HepG2 (cell line): ENCODE data around the gene SLC15A3. TPM values are rescaled to one million over a fixed set of nuclear protein-coding genes. Genes with fewer than 3 reads are reported as not detected.

Experiments
- ATAC-seq: fragments of 200-7000 bp; cut with Tn5 transposase; 3 replicates; pipeline ENCODE4 v1.9.1; 2020; ENCODE audit warnings: mild to moderate bottlenecking, moderate library complexity
- BruUV-seq: library from RNA; stranded (reverse); fragments of 400-500 nt; replicated peaks from 2 replicates; lab custom pipeline; 2021; lab: Mats Ljungman, UMichigan
- CTCF ChIA-PET: fragments of 300-600 bp; formaldehyde crosslinking; extraction: SDS; loops from one replicate; lab custom pipeline; 2021; ENCODE audit warnings: low total read pairs, inconsistent platforms, low intra/inter-chr PET ratio; lab: Yijun Ruan, JAX
- POLR2A ChIA-PET: fragments of 350-600 bp; sonication (Branson Sonifier 250); formaldehyde crosslinking; loops from one replicate; lab custom pipeline; 2020; ENCODE audit warnings: antibody characterized with exemption, inconsistent platforms; lab: Yijun Ruan, JAX
- DNase-seq: peaks from one replicate; pipeline ENCODE4 v3.0.0-alpha.2; 2015; ENCODE audit warnings: low spot score
- FAIRE-seq: peaks from 3 replicates; lab custom pipeline; 2011; peaks lifted over from hg19 to GRCh38; lab: Jason Lieb, UNC
- H2AFZ ChIP-seq: one replicate; pipeline ENCODE4 v1.6.1; 2011; ENCODE audit warnings: low read length, inconsistent platforms
- H3K27ac ChIP-seq: fragments of 300-600 bp; 3 replicates; pipeline ENCODE4 v1.8.0; 2011; ENCODE audit warnings: mixed run types, mild to moderate bottlenecking, mixed read lengths, low read length, inconsistent platforms; ENCODE audit not compliant: insufficient read depth; ENCODE audit errors: extremely low read length
- H3K27me3 ChIP-seq, 2 experiments: fragments of 200-600 bp in 1 of 2; 2 replicates in 1 of 2; 3 replicates in 1 of 2; pipeline versions ENCODE4 v1.6.0 to v1.8.0; 2011; ENCODE audit warnings: low read length in 2 of 2, mild to moderate bottlenecking in 2 of 2, moderate library complexity in 2 of 2, inconsistent platforms in 1 of 2; ENCODE audit not compliant: insufficient read depth in 2 of 2, control insufficient read depth in 1 of 2
- H3K36me3 ChIP-seq, 2 experiments: fragments of 200-600 bp in 1 of 2; replicated peaks in 1 of 2; 2 replicates in 1 of 2; 3 replicates in 1 of 2; pipeline versions ENCODE4 v1.5.1 to v1.8.0; 2011; ENCODE audit warnings: low read length in 2 of 2, inconsistent platforms in 1 of 2; ENCODE audit not compliant: insufficient read depth in 2 of 2, control insufficient read depth in 1 of 2
- H3K4me1 ChIP-seq: 2 replicates; pipeline ENCODE4 v1.5.1; 2012; ENCODE audit warnings: low read length, inconsistent platforms; ENCODE audit not compliant: insufficient read depth
- H3K4me2 ChIP-seq: 2 replicates; pipeline ENCODE4 v1.6.0; 2011; ENCODE audit warnings: low read depth, low read length, inconsistent platforms
- H3K4me3 ChIP-seq, 3 experiments: fragments of 200-600 bp in 1 of 3; sonication (generic), shearing (Covaris generic) in 1 of 3; replicated peaks in 1 of 3; 2 replicates each; pipeline ENCODE4 v1.5.1; 2011 to 2016; ENCODE audit warnings: low read length in 3 of 3, inconsistent platforms in 2 of 3, low read depth in 2 of 3, mild to moderate bottlenecking in 2 of 3, control low read depth in 1 of 3, mixed read lengths in 1 of 3; ENCODE audit not compliant: insufficient read depth in 1 of 3
- H3K79me2 ChIP-seq: one replicate; pipeline ENCODE4 v1.6.1; 2011; ENCODE audit warnings: low read length, inconsistent platforms; ENCODE audit not compliant: insufficient read depth
- H3K9ac ChIP-seq: 2 replicates; pipeline ENCODE4 v1.6.0; 2011; ENCODE audit warnings: mild to moderate bottlenecking, low read depth, low read length, inconsistent platforms; ENCODE audit not compliant: insufficient read depth
- H3K9me3 ChIP-seq: 2 replicates; pipeline ENCODE4 v1.5.1; 2012; ENCODE audit warnings: mild to moderate bottlenecking, low read length
- H4K20me1 ChIP-seq: 2 replicates; pipeline ENCODE4 v1.6.0; 2011; ENCODE audit warnings: inconsistent platforms, mild to moderate bottlenecking, low read length, moderate library complexity; ENCODE audit not compliant: insufficient read depth
- AGO2 ChIP-seq: fragments of 200-400 bp; formaldehyde crosslinking; optimal IDR thresholded peaks from 2 replicates; pipeline ENCODE3; 2017; ENCODE audit warnings: mild to moderate bottlenecking, low read depth, low read length, moderate library complexity
- BRF2 ChIP-seq: sonication (generic); formaldehyde crosslinking; IDR thresholded peaks from 2 replicates; pipeline ENCODE4 v1.8.1; 2022; ENCODE audit warnings: mild to moderate bottlenecking, missing genetic modification reagents
- FOSL2 ChIP-seq: sonication (generic); formaldehyde crosslinking; IDR thresholded peaks from 2 replicates; pipeline ENCODE4 v1.4.0; 2020; ENCODE audit warnings: missing genetic modification reagents
- GMEB1 ChIP-seq: sonication (generic); formaldehyde crosslinking; IDR thresholded peaks from 2 replicates; pipeline ENCODE4 v1.5.1; 2020; ENCODE audit warnings: missing genetic modification reagents, mild to moderate bottlenecking, borderline replicate concordance
- MXD4 ChIP-seq: IDR thresholded peaks from 2 replicates; pipeline ENCODE4 v1.6.1; 2016; ENCODE audit warnings: mild to moderate bottlenecking, missing biosample characterization, missing genetic modification reagents
- MYPOP ChIP-seq: sonication (generic); formaldehyde crosslinking; IDR thresholded peaks from 2 replicates; pipeline ENCODE4 v1.8.1; 2023; ENCODE audit warnings: mild to moderate bottlenecking, moderate library complexity, missing genetic modification reagents
- PRPF4 ChIP-seq: fragments of 200-400 bp; formaldehyde crosslinking; IDR thresholded peaks from 2 replicates; pipeline ENCODE4 v1.6.1; 2016; ENCODE audit warnings: low read length, low read depth; ENCODE audit not compliant: poor library complexity, severe bottlenecking
- REPIN1 ChIP-seq: sonication (generic); formaldehyde crosslinking; IDR thresholded peaks from 2 replicates; pipeline ENCODE4 v1.8.0; 2022; ENCODE audit warnings: missing genetic modification reagents, low read depth, mild to moderate bottlenecking, borderline replicate concordance
- RFX3 ChIP-seq: IDR thresholded peaks from 2 replicates; pipeline ENCODE4 v1.6.1; 2016; ENCODE audit warnings: missing biosample characterization, missing genetic modification reagents
- SRSF9 ChIP-seq: fragments of 200-400 bp; formaldehyde crosslinking; IDR thresholded peaks from 2 replicates; pipeline ENCODE4 v1.6.1; 2018; ENCODE audit warnings: borderline replicate concordance, mild to moderate bottlenecking, low read depth, low read length; ENCODE audit not compliant: insufficient read depth, poor library complexity, severe bottlenecking
- STAG1 ChIP-seq: sonication (generic); formaldehyde crosslinking; IDR thresholded peaks from 2 replicates; pipeline ENCODE4 v1.4.0; 2020; ENCODE audit warnings: missing genetic modification reagents
- ZNF547 ChIP-seq: sonication (generic); formaldehyde crosslinking; IDR thresholded peaks from 2 replicates; pipeline ENCODE4 v1.5.1; 2020; ENCODE audit warnings: mild to moderate bottlenecking, missing genetic modification reagents
- ZNF709 ChIP-seq: sonication (generic); formaldehyde crosslinking; IDR thresholded peaks from 2 replicates; pipeline ENCODE4 v1.5.0; 2020; ENCODE audit warnings: mild to moderate bottlenecking, missing genetic modification reagents
- ZNF775 ChIP-seq: sonication (generic); formaldehyde crosslinking; IDR thresholded peaks from 2 replicates; pipeline ENCODE4 v1.4.0; 2020; ENCODE audit warnings: missing genetic modification reagents, mild to moderate bottlenecking, moderate library complexity, borderline replicate concordance
- ZNF782 ChIP-seq: sonication (generic); formaldehyde crosslinking; IDR thresholded peaks from 2 replicates; pipeline ENCODE4 v1.4.0; 2020; ENCODE audit warnings: missing genetic modification reagents, mild to moderate bottlenecking, borderline replicate concordance
- WGBS: methylation state at CpG from one replicate; pipeline ENCODE4 v1.1.6; 2017; ENCODE audit warnings: low lambda C conversion rate; 5-methylcytosine and 5-hydroxymethylcytosine counted together
- in situ Hi-C: cut with HindIII; loops from 2 replicates; pipeline ENCODE4 v1.10.0; 2017; ENCODE audit warnings: low pct_unique_long_range_greater_than_20kb; ENCODE audit not compliant: extremely low pct_ligation_motif_present
- intact Hi-C: fragments of 100-400 bp; cut with micrococcal nuclease; formaldehyde crosslinking; loops from one replicate; pipeline ENCODE4 v1.10.0; 2022; ENCODE audit not compliant: unreplicated experiment
- polyA plus RNA-seq, 8 experiments: library from polyadenylated mRNA; depleted of rRNA in 3 of 8; stranded (reverse) in 7 of 8; unstranded in 1 of 8; fragments of >200 nt; fragmentation: Illumina TruSeq in 4 of 8; extraction: Trizol in 4 of 8; gene quantifications; 2 replicates each; pipeline versions ENCODE4 v1.2.1 to v1.2.3, GENCODE V29; 2011 to 2016; ENCODE audit warnings: low read depth in 4 of 8, missing spikeins in 1 of 8, mixed read lengths in 1 of 8; ENCODE audit not compliant: insufficient read depth in 1 of 8
- total RNA-seq, 5 experiments: library from RNA; depleted of rRNA; stranded (reverse); fragments of >200 nt; fragmentation: Illumina TruSeq; extraction: Trizol; gene quantifications; 2 replicates each; pipeline ENCODE4 v1.2.3, GENCODE V29; 2016; ENCODE audit warnings: low read depth in 1 of 5

Gene SLC15A3
- total and polyA plus RNA-seq, 2 of the 13 experiments (the other 11 are each of a cell fraction or from before 2014, with no cell fraction given) = 0.45 to 0.77 TPM

- Histone ChIP-seq H3K36me3 (peaks cover 3 to 4% of the 10 kb centered on the region in 2 experiments; a peak in 3 of 5 replicates), H3K79me2 (no peaks in the 10 kb centered on the region), H2AFZ (no peak overlapping the region), H3K27me3 (no peaks in the 10 kb centered on the region), H3K4me1 (peaks cover 23% of the 10 kb centered on the region), H3K4me3 (no peak overlapping the region), H3K4me2 (no peak overlapping the region), H3K9ac (no peak overlapping the region), H3K9me3 (no peaks in the 10 kb centered on the region), H3K27ac (no peak overlapping the region), H4K20me1 (no peaks in the 10 kb centered on the region)
- ATAC-seq = peak; percentile 26; the same call in 2 of the 3 replicates
- intact Hi-C loops = no loop called here
- in situ Hi-C loops = no loop called here
- BruUV-seq = no TSS peak
- CTCF ChIA-PET = no interaction called here
- DNase-seq = no peak
- no peak for FAIRE-seq
- WGBS = 82% methylated on average over 4 of the region's 4 CpGs
- POLR2A ChIA-PET = interaction anchor here (0.6 to 0.7 kb wide), 2 partner anchors 9 to 10 kb away, joined by 3 read pairs; no protein-coding TSS in a partner anchor
- TF ChIP-seq REPIN1 (CRISPR knock-in tag) (no peak), ZNF547 (CRISPR knock-in tag) (no peak), MXD4 (CRISPR knock-in tag) (no peak), GMEB1 (no peak), STAG1 (CRISPR knock-in tag) (no peak), BRF2 (CRISPR knock-in tag) (no peak), MYPOP (CRISPR knock-in tag) (no peak), RFX3 (CRISPR knock-in tag) (no peak), ZNF782 (CRISPR knock-in tag) (no peak), ZNF709 (CRISPR knock-in tag) (no peak), AGO2 (no peak), SRSF9 (no peak), PRPF4 (no peak), ZNF775 (CRISPR knock-in tag) (no peak), FOSL2 (CRISPR knock-in tag) (no peak)
Observed at GRCh38 chr11:60929764-60930163, 22.2 kb downstream of the SLC15A3 start.
